ENCODE measurements around the gene GAL.

GRCh38 chr11:68735646-68736045, 51.3 kb downstream of the GAL start:
- TF ChIP-seq CTCF (IDR thresholded peaks at IDR 0.05) (no peak), POLR2A (IDR thresholded peaks at IDR 0.05) (no peak), POLR2AphosphoS5 (IDR thresholded peaks at IDR 0.05) (no peak), EP300 (IDR thresholded peaks at IDR 0.05) (no peak)

Data from gastroesophageal sphincter (tissue), 3 donors.